H9 (cell line): Measurements from ENCODE around the gene GP1BB. TPM values are rescaled to one million over a fixed set of nuclear protein-coding genes. Genes with fewer than 3 reads are reported as not detected.

Experiments
- DNase-seq: peaks from one replicate; pipeline ENCODE4 v3.0.0-alpha.2; 2017
- H2AFZ ChIP-seq: one replicate; pipeline ENCODE4 v1.6.1; 2013; ENCODE audit warnings: mild to moderate bottlenecking, low read length, control low read depth, moderate library complexity
- H2AK5ac ChIP-seq: 2 replicates; pipeline ENCODE4 v1.6.1; 2013; ENCODE audit warnings: low read length, control low read depth, mixed read lengths; ENCODE audit not compliant: insufficient read length
- H2BK120ac ChIP-seq: one replicate; pipeline ENCODE4 v1.6.1; 2013; ENCODE audit warnings: low read depth, mild to moderate bottlenecking, low read length, control low read depth, inconsistent platforms; ENCODE audit not compliant: poor library complexity, severe bottlenecking
- H2BK12ac ChIP-seq: 2 replicates; pipeline ENCODE4 v1.6.1; 2013; ENCODE audit warnings: low read length, control low read depth, mixed read lengths, low read depth; ENCODE audit not compliant: insufficient read length
- H2BK15ac ChIP-seq: 2 replicates; pipeline ENCODE4 v1.6.1; 2013; ENCODE audit warnings: low read depth, low read length, control low read depth
- H2BK20ac ChIP-seq: one replicate; pipeline ENCODE4 v1.6.1; 2013; ENCODE audit warnings: low read depth, mild to moderate bottlenecking, low read length, control low read depth, inconsistent platforms; ENCODE audit not compliant: poor library complexity, severe bottlenecking
- H2BK5ac ChIP-seq: 2 replicates; pipeline ENCODE4 v1.6.1; 2013; ENCODE audit warnings: low read length, control low read depth, mixed read lengths; ENCODE audit not compliant: insufficient read length
- H3K14ac ChIP-seq: 2 replicates; pipeline ENCODE4 v1.6.1; 2013; ENCODE audit warnings: low read length, control low read depth; ENCODE audit not compliant: insufficient read depth
- H3K18ac ChIP-seq: 2 replicates; pipeline ENCODE4 v1.6.1; 2013; ENCODE audit warnings: low read depth, mild to moderate bottlenecking, mixed read lengths, low read length, control low read depth; ENCODE audit not compliant: insufficient read length
- H3K23ac ChIP-seq: 2 replicates; pipeline ENCODE4 v1.6.1; 2013; ENCODE audit warnings: low read length, control low read depth, mixed read lengths, low read depth; ENCODE audit not compliant: insufficient read length
- H3K23me2 ChIP-seq: 2 replicates; pipeline ENCODE4 v1.6.1; 2013; ENCODE audit warnings: low read depth, mild to moderate bottlenecking, mixed read lengths, low read length, control low read depth; ENCODE audit not compliant: insufficient read length, poor library complexity, severe bottlenecking
- H3K27ac ChIP-seq: 2 replicates; pipeline ENCODE4 v1.5.1; 2013; ENCODE audit warnings: low read length, control low read depth, mixed read lengths, low read depth; ENCODE audit not compliant: insufficient read length
- H3K27me3 ChIP-seq: 2 replicates; pipeline ENCODE4 v1.6.1; 2013; ENCODE audit warnings: low read length, control low read depth, inconsistent platforms; ENCODE audit not compliant: insufficient read depth
- H3K4ac ChIP-seq: 2 replicates; pipeline ENCODE4 v1.6.1; 2013; ENCODE audit warnings: low read depth, mild to moderate bottlenecking, control low read depth, inconsistent platforms, low read length, moderate library complexity
- H3K4me1 ChIP-seq: 2 replicates; pipeline ENCODE4 v1.6.1; 2013; ENCODE audit warnings: low read length, control low read depth, inconsistent platforms; ENCODE audit not compliant: insufficient read depth
- H3K4me2 ChIP-seq: 2 replicates; pipeline ENCODE4 v1.6.1; 2013; ENCODE audit warnings: low read length, control low read depth, mixed read lengths; ENCODE audit not compliant: insufficient read length, insufficient read depth
- H3K56ac ChIP-seq: 2 replicates; pipeline ENCODE4 v1.6.1; 2013; ENCODE audit warnings: low read depth, mild to moderate bottlenecking, mixed read lengths, low read length, control low read depth; ENCODE audit not compliant: insufficient read length
- H3K79me1 ChIP-seq: 2 replicates; pipeline ENCODE4 v1.6.1; 2013; ENCODE audit warnings: low read depth, mild to moderate bottlenecking, moderate library complexity, low read length, control low read depth, inconsistent platforms; ENCODE audit not compliant: insufficient read depth, poor library complexity, severe bottlenecking
- H3K79me2 ChIP-seq: 2 replicates; pipeline ENCODE4 v1.6.1; 2013; ENCODE audit warnings: low read length, control low read depth, inconsistent platforms; ENCODE audit not compliant: insufficient read depth
- H3K9ac ChIP-seq: 2 replicates; pipeline ENCODE4 v1.6.1; 2013; ENCODE audit warnings: low read length, control low read depth, mixed read lengths; ENCODE audit not compliant: insufficient read length; ENCODE audit errors: extremely low read depth
- H3K9me3 ChIP-seq: one replicate; pipeline ENCODE4 v1.6.1; 2013; ENCODE audit warnings: low read depth, low read length, inconsistent platforms; ENCODE audit not compliant: control insufficient read depth
- H3T11ph ChIP-seq: one replicate; pipeline ENCODE4 v1.6.1; 2013; ENCODE audit warnings: mild to moderate bottlenecking, low read length, control low read depth, inconsistent platforms
- H4K20me1 ChIP-seq: one replicate; pipeline ENCODE4 v1.6.1; 2013; ENCODE audit not compliant: control insufficient read depth, insufficient read length, insufficient read depth
- H4K5ac ChIP-seq: 2 replicates; pipeline ENCODE4 v1.6.1; 2013; ENCODE audit warnings: low read depth, mild to moderate bottlenecking, mixed read lengths, low read length, control low read depth; ENCODE audit not compliant: insufficient read length
- H4K8ac ChIP-seq: replicated peaks from 2 replicates; pipeline ENCODE4 v1.6.1; 2013; ENCODE audit warnings: low read length, control low read depth, mixed read lengths, low read depth; ENCODE audit not compliant: insufficient read length
- H4K91ac ChIP-seq: 2 replicates; pipeline ENCODE4 v1.6.1; 2013; ENCODE audit warnings: low read depth, mild to moderate bottlenecking, moderate library complexity, mixed read lengths, low read length, control low read depth; ENCODE audit not compliant: insufficient read length
- H3K27ac Mint-ChIP-seq, 3 experiments: 2 replicates in 2 of 3; 3 replicates in 1 of 3; pipeline ENCODE4 v1.8.0; 2020 to 2021; ENCODE audit warnings: mixed read lengths in 3 of 3, mild to moderate bottlenecking in 1 of 3, moderate library complexity in 1 of 3
- H3K27me3 Mint-ChIP-seq: 2 replicates; pipeline ENCODE4 v1.8.0; 2021; ENCODE audit warnings: low read depth, mild to moderate bottlenecking, moderate library complexity, mixed read lengths
- H3K36me3 Mint-ChIP-seq, 3 experiments: 2 replicates in 2 of 3; 3 replicates in 1 of 3; pipeline ENCODE4 v1.8.0; 2020 to 2021; ENCODE audit warnings: low read depth in 3 of 3, mixed read lengths in 3 of 3; ENCODE audit not compliant: insufficient read depth in 1 of 3
- H3K4me1 Mint-ChIP-seq, 2 experiments: 2 replicates each; pipeline ENCODE4 v1.8.0; 2020; ENCODE audit warnings: mixed read lengths in 2 of 2
- H3K4me3 Mint-ChIP-seq, 2 experiments: 2 replicates in 1 of 2; 3 replicates in 1 of 2; pipeline ENCODE4 v1.8.0; 2020 to 2021; ENCODE audit warnings: mild to moderate bottlenecking in 2 of 2, mixed read lengths in 2 of 2, moderate library complexity in 1 of 2
- H3K9me3 Mint-ChIP-seq, 2 experiments: 2 replicates in 1 of 2; 3 replicates in 1 of 2; pipeline ENCODE4 v1.8.0; 2020; ENCODE audit warnings: mild to moderate bottlenecking in 2 of 2, mixed read lengths in 2 of 2, moderate library complexity in 1 of 2
- CTCF ChIP-seq: fragments of 200-600 bp; sonication (generic); conservative IDR thresholded peaks from 3 replicates; pipeline ENCODE4 v1.8.0; 2021; ENCODE audit warnings: antibody characterized with exemption, mild to moderate bottlenecking
- WGBS: extraction: QIAGEN DNeasy Blood & Tissue Kit; methylation state at CpG from one replicate; pipeline ENCODE4 v1.1.7; 2013; ENCODE audit warnings: missing lambda C conversion rate, low lambda C conversion rate, mixed read lengths; ENCODE audit not compliant: insufficient read length; ENCODE audit errors: extremely low coverage; 5-methylcytosine and 5-hydroxymethylcytosine counted together
- total RNA-seq: library from RNA; stranded (reverse); gene quantifications from 2 replicates; pipeline ENCODE4 v1.2.1, GENCODE V29; 2021

GP1BB gene
- total RNA-seq, 1 experiment from 2014 or later = 3.4 TPM

GRCh38 chr22:19716041-19716828, 7.1 kb upstream of the GP1BB start:
- no peak overlapping the region for H2BK120ac ChIP-seq
- H2BK15ac ChIP-seq = no peak overlapping the region
- no peak overlapping the region for H3K4ac ChIP-seq
- no peak overlapping the region for H2BK12ac ChIP-seq
- no peaks in the 10 kb centered on the region for H3K9me3 ChIP-seq
- H3K27me3 ChIP-seq = peaks cover 23% of the 10 kb centered on the region; the same call in 1 of the 2 replicates
- H3K14ac ChIP-seq = no peak overlapping the region; the same call in 1 of the 2 replicates
- H3K27ac ChIP-seq = no peak overlapping the region
- peaks cover 2% of the 10 kb centered on the region; the same call in 1 of the 2 replicates for H3K4me1 ChIP-seq
- WGBS = no CpG with 5 or more reads among the region's 11 CpGs
- H3T11ph ChIP-seq = no peak overlapping the region
- Mint-ChIP-seq H3K27ac (no peak overlapping the region), H3K27me3 (peaks cover 78% of the 10 kb centered on the region), H3K9me3 (peaks cover 6 to 8% of the 10 kb centered on the region in 2 experiments; a peak in 3 of 5 replicates), H3K4me3 (no peak overlapping the region), H3K4me1 (peaks cover 15 to 23% of the 10 kb centered on the region in 2 experiments), H3K36me3 (peaks cover 7 to 18% (median 12%) of the 10 kb centered on the region in 3 experiments; a peak in 6 of 7 replicates)
- no peak overlapping the region for H3K18ac ChIP-seq
- H3K4me2 ChIP-seq = no peak overlapping the region
- no peak for DNase-seq
- H3K79me1 ChIP-seq = no peaks in the 10 kb centered on the region
- no peak overlapping the region for H3K23ac ChIP-seq
- peaks cover 10% of the 10 kb centered on the region for H3K23me2 ChIP-seq
- no peak overlapping the region for H4K91ac ChIP-seq
- H4K5ac ChIP-seq = no peak overlapping the region
- no peak overlapping the region for H4K8ac ChIP-seq
- TF ChIP-seq CTCF = no peak
- no peak overlapping the region for H2AK5ac ChIP-seq
- no peak overlapping the region for H3K9ac ChIP-seq
- H3K56ac ChIP-seq = no peak overlapping the region
- H2BK20ac ChIP-seq = no peak overlapping the region
- H2BK5ac ChIP-seq = no peak overlapping the region
- no peak overlapping the region for H2AFZ ChIP-seq
- no peaks in the 10 kb centered on the region for H4K20me1 ChIP-seq
- no peaks in the 10 kb centered on the region for H3K79me2 ChIP-seq
